HG02610 (cell line): ENCODE measurements around the gene GDPD1.
"Not testable (repeated sequence)": the region's sequence is repeated elsewhere in the genome, so short reads cannot be mapped to it uniquely, and the experiment has no call there.

Experiments used
- ATAC-seq: cut with Tn5 transposase; IDR thresholded peaks from one replicate; pipeline ENCODE4 v1.9.1; 2021; ENCODE audit warnings: mild to moderate bottlenecking, moderate library complexity; ENCODE audit not compliant: unreplicated experiment

The GDPD1 gene

GRCh38 chr17:59238906-59239305, 18.6 kb downstream of the GDPD1 start:
- no peak for ATAC-seq

GRCh38 chr17:59244081-59244480, 23.8 kb downstream of the GDPD1 start:
- ATAC-seq = no peak

GRCh38 chr17:59254742-59255141, 34.4 kb downstream of the GDPD1 start:
- ATAC-seq = no peak

GRCh38 chr17:59257101-59257500, 36.8 kb downstream of the GDPD1 start:
- no peak for ATAC-seq

GRCh38 chr17:59260722-59261121, 40.4 kb downstream of the GDPD1 start:
- ATAC-seq = no peak

GRCh38 chr17:59266745-59267144, 46.4 kb downstream of the GDPD1 start:
- no peak for ATAC-seq

GRCh38 chr17:59267776-59268175, 47.5 kb downstream of the GDPD1 start:
- no peak for ATAC-seq

GRCh38 chr17:59275618-59276017, 55.3 kb downstream of the GDPD1 start:
- no peak for ATAC-seq

- peak; percentile 68 for ATAC-seq
Measured at GRCh38 chr17:59277031-59277430, 56.7 kb downstream of the GDPD1 start.

GRCh38 chr17:59278406-59278805, 58.1 kb downstream of the GDPD1 start:
- no peak for ATAC-seq

- no peak for ATAC-seq
Measured at GRCh38 chr17:59284317-59284716, 64.0 kb downstream of the GDPD1 start.

- ATAC-seq = no peak
Measured at GRCh38 chr17:59287452-59287851, 67.1 kb downstream of the GDPD1 start.

- no peak for ATAC-seq
Measured at GRCh38 chr17:59287891-59288290, 67.6 kb downstream of the GDPD1 start.

- ATAC-seq = no peak
Measured at GRCh38 chr17:59289981-59290301, 69.6 kb downstream of the GDPD1 start.

- ATAC-seq = not testable (repeated sequence)
Measured at GRCh38 chr17:59290302-59290998, 70.1 kb downstream of the GDPD1 start.

- no peak for ATAC-seq
Measured at GRCh38 chr17:59292174-59292523, 71.8 kb downstream of the GDPD1 start.

- no peak for ATAC-seq
Measured at GRCh38 chr17:59296190-59296589, 75.9 kb downstream of the GDPD1 start.

GRCh38 chr17:59298521-59298920, 78.2 kb downstream of the GDPD1 start:
- no peak for ATAC-seq

- no peak for ATAC-seq
Measured at GRCh38 chr17:59299400-59300092, 79.2 kb downstream of the GDPD1 start.

GRCh38 chr17:59300941-59301340, 80.6 kb downstream of the GDPD1 start:
- no peak for ATAC-seq

GRCh38 chr17:59304811-59305210, 84.5 kb downstream of the GDPD1 start:
- ATAC-seq = no peak

- ATAC-seq = no peak
Measured at GRCh38 chr17:59310263-59310920, 90.1 kb downstream of the GDPD1 start.
